KOPT-K1 (cell line): ENCODE results near the gene ZBTB32.

Experiments used
- H3K27ac ChIP-seq: fragments of 200-600 bp; sonication (generic); 2 replicates; pipeline ENCODE4 v1.5.1; 2016; ENCODE audit warnings: antibody characterized with exemption, mild to moderate bottlenecking, low read depth, low read length; ENCODE audit not compliant: poor library complexity, severe bottlenecking
- H3K36me3 ChIP-seq: fragments of 200-600 bp; sonication (generic); 2 replicates; pipeline ENCODE4 v1.5.1; 2017; ENCODE audit warnings: antibody characterized with exemption, mild to moderate bottlenecking, low read length, moderate library complexity; ENCODE audit not compliant: insufficient read depth
- H3K9me3 ChIP-seq: fragments of 200-600 bp; sonication (generic); 2 replicates; pipeline ENCODE4 v1.5.1; 2017; ENCODE audit warnings: antibody characterized with exemption, low read length, mild to moderate bottlenecking; ENCODE audit not compliant: insufficient read depth, poor library complexity, severe bottlenecking

The ZBTB32 gene

GRCh38 chr19:35755131-35755549, 50.8 kb downstream of the ZBTB32 start:
- no peak overlapping the region for H3K27ac ChIP-seq
- peaks cover 31% of the 10 kb centered on the region; the same call in 1 of the 2 replicates for H3K36me3 ChIP-seq
- no peaks in the 10 kb centered on the region for H3K9me3 ChIP-seq

- peaks cover 37% of the 10 kb centered on the region; the same call in 1 of the 2 replicates for H3K36me3 ChIP-seq
- no peaks in the 10 kb centered on the region for H3K9me3 ChIP-seq
- no peak overlapping the region for H3K27ac ChIP-seq
Observed at GRCh38 chr19:35755550-35756376, 51.4 kb downstream of the ZBTB32 start.

GRCh38 chr19:35756377-35757230, 52.2 kb downstream of the ZBTB32 start, which contains the start of gene HSPB6:
Gene HSPB6 (minus strand): TSS chr19:35757029. CDS start chr19:35757008, 21 bp downstream.
- H3K27ac ChIP-seq, result peak within 1 kb of the TSS; percentile 89
- H3K36me3 ChIP-seq, result peaks cover 44% of the 10 kb centered on the region
- no peaks in the 10 kb centered on the region for H3K9me3 ChIP-seq

- Histone ChIP-seq H3K9me3 (no peaks in the 10 kb centered on the region), H3K27ac (peak overlapping the region; percentile 89), H3K36me3 (peaks cover 48% of the 10 kb centered on the region)
Observed at GRCh38 chr19:35757231-35757748, 52.9 kb downstream of the ZBTB32 start.

- H3K36me3 ChIP-seq, result peaks cover 46% of the 10 kb centered on the region
- H3K9me3 ChIP-seq, result no peaks in the 10 kb centered on the region
- peak within 1 kb of the TSS; percentile 89 for H3K27ac ChIP-seq
Observed at GRCh38 chr19:35757749-35758608, 53.6 kb downstream of the ZBTB32 start, which contains the start of gene PROSER3. Gene PROSER3 (plus strand): TSS chr19:35758176. CDS start chr19:35758216, 40 bp downstream.

GRCh38 chr19:35759697-35760096, 55.3 kb downstream of the ZBTB32 start:
- no peak overlapping the region for H3K27ac ChIP-seq
- no peaks in the 10 kb centered on the region for H3K9me3 ChIP-seq
- peaks cover 47% of the 10 kb centered on the region for H3K36me3 ChIP-seq

GRCh38 chr19:35760711-35761349, 56.5 kb downstream of the ZBTB32 start:
- Histone ChIP-seq H3K9me3 (no peaks in the 10 kb centered on the region), H3K36me3 (peaks cover 58% of the 10 kb centered on the region), H3K27ac (no peak overlapping the region)

- H3K36me3 ChIP-seq, result peaks cover 94% of the 10 kb centered on the region
- no peaks in the 10 kb centered on the region for H3K9me3 ChIP-seq
- H3K27ac ChIP-seq, result no peak overlapping the region
Observed at GRCh38 chr19:35764432-35765315, 60.3 kb downstream of the ZBTB32 start.
